HG03457 (cell line): Measurements from ENCODE around the gene IMPACT.

Experiments used
- ATAC-seq: cut with Tn5 transposase; IDR thresholded peaks from one replicate; pipeline ENCODE4 v1.9.1; 2021; ENCODE audit warnings: moderate number of reproducible peaks; ENCODE audit not compliant: unreplicated experiment

The IMPACT gene

GRCh38 chr18:24474406-24474805 lies 47.9 kb downstream of the IMPACT start:
- ATAC-seq, result no peak

- ATAC-seq, result no peak
Measured at GRCh38 chr18:24475926-24476589, 49.6 kb downstream of the IMPACT start.

GRCh38 chr18:24479371-24479770 lies 52.9 kb downstream of the IMPACT start:
- no peak for ATAC-seq

GRCh38 chr18:24482821-24483220 lies 56.4 kb downstream of the IMPACT start:
- no peak for ATAC-seq

- no peak for ATAC-seq
Measured at GRCh38 chr18:24485681-24486080, 59.2 kb downstream of the IMPACT start.

GRCh38 chr18:24486684-24487083 lies 60.2 kb downstream of the IMPACT start:
- ATAC-seq, result no peak

GRCh38 chr18:24488824-24489493 lies 62.5 kb downstream of the IMPACT start:
- no peak for ATAC-seq

- no peak for ATAC-seq
Measured at GRCh38 chr18:24490539-24490938, 64.1 kb downstream of the IMPACT start.

- ATAC-seq, result peak; percentile 59
Measured at GRCh38 chr18:24491927-24492834, 65.7 kb downstream of the IMPACT start.

- no peak for ATAC-seq
Measured at GRCh38 chr18:24494586-24494985, 68.1 kb downstream of the IMPACT start.

- no peak for ATAC-seq
Measured at GRCh38 chr18:24497031-24497754, 70.7 kb downstream of the IMPACT start.

GRCh38 chr18:24499814-24500213 lies 73.3 kb downstream of the IMPACT start:
- ATAC-seq, result no peak

GRCh38 chr18:24500217-24500616 lies 73.7 kb downstream of the IMPACT start:
- ATAC-seq, result no peak

GRCh38 chr18:24500766-24501165 lies 74.3 kb downstream of the IMPACT start:
- no peak for ATAC-seq

GRCh38 chr18:24502667-24503523 lies 76.4 kb downstream of the IMPACT start:
- ATAC-seq, result no peak
